ENCODE results near the gene EI24.

The EI24 gene

GRCh38 chr11:125627236-125627910 lies 58.1 kb downstream of the EI24 start:
- DNase-seq (ENCODE audit: low read depth) = no peak

All from T-helper 22 cell (primary cell).